HG03342 (cell line): ENCODE data around the gene EIF1AY.
"Not testable (repeated sequence)": the region's sequence is repeated elsewhere in the genome, so short reads cannot be mapped to it uniquely, and the experiment has no call there.

Source experiments
- ATAC-seq: cut with Tn5 transposase; IDR thresholded peaks from one replicate; pipeline ENCODE4 v1.9.1; 2021; ENCODE audit warnings: mild to moderate bottlenecking, moderate library complexity; ENCODE audit not compliant: unreplicated experiment

EIF1AY gene, protein sequence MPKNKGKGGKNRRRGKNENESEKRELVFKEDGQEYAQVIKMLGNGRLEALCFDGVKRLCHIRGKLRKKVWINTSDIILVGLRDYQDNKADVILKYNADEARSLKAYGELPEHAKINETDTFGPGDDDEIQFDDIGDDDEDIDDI

GRCh38 chrY:20575531-20576121 lies at the start of gene EIF1AY:
Gene EIF1AY, plus strand, starts transcription at chrY:20575776. Its CDS starts 96 bp downstream, at chrY:20575872.
- no peak for ATAC-seq

- ATAC-seq: no peak
These were observed 47.1 kb upstream of the EIF1AY start for GRCh38 chrY:20528435-20528834.

DNA sequence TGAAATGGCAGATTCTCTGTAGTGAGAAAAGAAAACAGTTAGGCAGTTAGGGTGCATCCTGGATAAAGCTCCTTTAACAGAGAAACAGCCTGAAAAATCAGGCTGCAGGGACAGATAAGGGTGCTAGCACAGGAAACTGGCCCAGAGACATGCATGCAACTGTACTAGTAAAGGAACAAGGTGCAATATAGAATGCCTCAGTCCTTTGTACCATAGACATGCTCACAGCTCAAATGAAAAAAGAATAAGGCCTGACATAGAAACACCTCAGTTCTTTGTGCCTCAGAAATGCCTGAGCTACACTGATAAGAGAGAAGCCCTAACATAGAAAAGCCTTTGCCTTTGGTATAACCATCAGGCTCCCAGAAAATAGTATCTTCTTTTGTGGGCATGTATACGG lies 37.4 kb upstream of the EIF1AY start:
- ATAC-seq: no peak

GRCh38 chrY:20538933-20539332 lies 36.6 kb upstream of the EIF1AY start:
- ATAC-seq: no peak

GRCh38 chrY:20544451-20544960 lies 31.1 kb upstream of the EIF1AY start:
- no peak for ATAC-seq

DNA sequence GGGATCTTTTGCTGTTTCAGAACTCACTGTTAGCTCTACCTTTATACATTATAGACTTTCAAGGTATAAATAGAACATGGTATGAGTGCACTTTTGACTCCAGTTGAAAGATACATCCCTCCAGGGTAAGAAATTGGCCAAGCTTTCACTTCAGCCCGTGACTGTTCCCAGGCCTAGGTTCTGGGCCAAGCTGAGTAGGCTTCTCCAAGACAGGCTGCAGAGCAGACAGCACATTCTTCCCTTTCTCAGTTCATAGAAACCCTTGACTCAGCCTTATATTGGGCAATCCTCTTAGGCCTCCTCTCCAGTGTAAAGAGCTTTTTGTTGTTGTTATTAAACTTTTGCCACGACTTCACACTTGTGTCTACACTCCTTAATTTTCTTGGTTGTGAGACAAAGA lies 29.5 kb upstream of the EIF1AY start:
- ATAC-seq: no peak

GRCh38 chrY:20549289-20549688 lies 26.3 kb upstream of the EIF1AY start:
- no peak for ATAC-seq

DNA sequence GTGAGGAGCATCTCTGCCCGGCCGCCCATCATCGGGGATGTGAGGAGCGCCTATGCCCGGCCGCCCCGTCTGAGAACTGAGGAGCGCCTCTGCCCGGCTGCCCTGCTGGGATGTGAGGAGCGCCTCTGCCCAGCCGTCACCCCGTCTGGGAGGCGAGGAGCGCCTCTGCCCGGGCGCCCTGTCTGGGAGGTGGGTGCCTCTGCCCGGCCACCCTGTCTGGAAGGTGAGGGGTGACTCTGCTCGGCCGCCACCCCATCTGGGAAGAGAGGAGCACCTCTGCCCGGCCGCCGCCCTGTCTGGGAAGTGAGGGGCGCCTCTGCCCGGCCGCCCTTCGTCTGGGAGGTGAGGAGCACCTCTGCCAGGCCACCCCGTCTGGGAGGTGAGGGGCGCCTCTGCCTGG lies 23.7 kb upstream of the EIF1AY start:
- ATAC-seq: no peak

DNA sequence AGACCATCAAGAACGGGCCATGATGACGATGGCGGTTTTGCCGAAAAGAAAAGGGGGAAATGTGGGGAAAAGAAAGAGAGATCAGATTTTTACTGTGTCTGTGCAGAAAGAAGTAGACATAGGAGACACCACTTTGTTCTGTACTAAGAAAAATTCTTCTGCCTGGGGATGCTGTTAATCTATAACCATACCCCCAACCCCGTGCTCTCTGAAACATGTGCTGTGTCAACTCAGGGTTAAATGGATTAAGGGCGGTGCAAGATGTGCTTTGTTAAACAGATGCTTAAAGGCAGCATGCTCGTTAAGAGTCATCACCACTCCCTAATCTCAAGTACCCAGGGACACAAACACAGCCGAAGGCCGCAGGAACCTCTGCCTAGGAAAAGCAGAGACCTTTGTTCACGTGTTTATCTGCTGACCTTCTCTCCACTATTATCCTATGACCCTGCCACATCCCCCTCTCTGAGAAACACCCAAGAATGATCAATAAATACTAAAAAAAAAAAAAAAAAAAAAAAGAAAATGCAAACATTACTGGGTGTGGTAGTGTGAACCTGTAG lies 22.7 kb upstream of the EIF1AY start:
- not testable (repeated sequence) for ATAC-seq

GRCh38 chrY:20555820-20556219 lies 19.8 kb upstream of the EIF1AY start:
- no peak for ATAC-seq

- no peak for ATAC-seq
These were observed 16.9 kb upstream of the EIF1AY start for GRCh38 chrY:20558677-20559076.

GRCh38 chrY:20559873-20560512 lies 15.6 kb upstream of the EIF1AY start:
- ATAC-seq: no peak

GRCh38 chrY:20571306-20571705 lies 4.3 kb upstream of the EIF1AY start:
- no peak for ATAC-seq

GRCh38 chrY:20576506-20576905 lies 930 bp downstream of the EIF1AY start:
- ATAC-seq: no peak

GRCh38 chrY:20578206-20578605 lies 2.6 kb downstream of the EIF1AY start:
- ATAC-seq: no peak

DNA sequence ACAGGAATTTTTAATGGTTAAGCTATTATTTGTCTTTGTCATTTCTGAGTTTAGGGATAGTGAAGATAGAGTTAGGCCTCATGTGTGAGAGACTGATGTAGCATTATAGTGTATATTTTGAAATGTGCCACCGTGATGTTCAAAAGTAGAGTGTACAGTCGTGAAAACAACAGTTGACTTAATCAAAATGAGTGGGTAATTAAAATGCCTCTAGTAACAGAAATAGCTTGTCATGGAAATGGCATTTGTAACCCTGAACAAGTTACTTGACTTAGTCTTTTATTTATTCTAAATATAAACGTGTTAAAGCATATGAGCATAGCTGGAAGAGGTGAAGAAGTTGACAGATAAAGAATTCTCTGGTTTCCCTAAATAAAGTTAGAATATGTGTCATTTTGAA lies 6.1 kb downstream of the EIF1AY start:
- no peak for ATAC-seq

DNA sequence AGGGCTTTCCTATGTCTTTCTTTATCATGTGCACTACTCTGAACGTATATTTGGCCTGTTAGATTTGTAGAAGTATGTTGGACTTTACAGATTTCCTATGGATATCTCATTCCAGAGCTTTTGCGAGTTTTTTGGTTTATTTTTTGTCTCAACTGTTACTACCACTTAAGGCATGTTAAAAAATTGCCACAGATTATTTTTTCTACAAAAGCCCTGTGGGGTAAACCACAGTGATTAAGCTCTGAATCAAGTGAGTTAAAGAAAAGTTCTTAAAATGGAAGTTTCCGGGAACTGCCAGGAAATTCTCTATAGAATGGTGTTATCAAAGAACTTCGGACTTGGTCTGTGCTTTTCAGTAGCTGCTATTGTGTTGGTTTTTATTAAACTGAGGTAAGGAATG lies 10.6 kb downstream of the EIF1AY start:
- no peak for ATAC-seq
